Upper lobe of left lung (tissue), 6 donors: ENCODE measurements around the gene TTC7B. TPM values are rescaled to one million over a fixed set of nuclear protein-coding genes. Genes with fewer than 3 reads are reported as not detected.

Experiments
- ATAC-seq, 2 donors: fragments of 200-7000 bp; cut with Tn5 transposase; one replicate each; pipeline ENCODE4 v1.9.1; 2022; ENCODE audit warnings: mild to moderate bottlenecking in 2 of 2, moderate library complexity in 2 of 2; ENCODE audit not compliant: low FRiP score in 2 of 2
- DNase-seq, 2 donors: peaks; one replicate each; pipeline ENCODE4 v3.0.0-alpha.2; 2019 to 2020
- H3K27ac ChIP-seq, 4 donors: fragments of 200-600 bp; sonication (generic); one replicate each; pipeline ENCODE4 v1.5.1; 2016 to 2019
- H3K27me3 ChIP-seq, 4 donors: fragments of 200-600 bp; sonication (generic); one replicate each; pipeline ENCODE4 v1.5.1; 2017 to 2019
- H3K36me3 ChIP-seq, 4 donors: fragments of 200-600 bp; sonication (generic); one replicate each; pipeline ENCODE4 v1.5.1; 2016 to 2019
- H3K4me1 ChIP-seq, 4 donors: fragments of 200-600 bp; sonication (generic); one replicate each; pipeline ENCODE4 v1.5.1; 2018 to 2019
- H3K4me3 ChIP-seq, 4 donors: fragments of 200-600 bp; sonication (generic); one replicate each; pipeline ENCODE4 v1.5.1; 2017 to 2019; ENCODE audit warnings: mild to moderate bottlenecking in 2 of 4, moderate library complexity in 1 of 4
- H3K9me3 ChIP-seq, 4 donors: fragments of 200-600 bp; sonication (generic); one replicate each; pipeline ENCODE4 v1.5.1; 2018 to 2019
- CTCF ChIP-seq, 6 experiments: fragments of 450-650 bp in 4 of 6; fragments of 200-600 bp in 2 of 6; sonication (generic) in 2 of 6; IDR thresholded peaks; one replicate each; pipeline ENCODE4 v1.5.1; 2016 to 2019; ENCODE audit warnings: antibody characterized with exemption in 6 of 6
- EP300 ChIP-seq, 4 donors: sonication (generic); formaldehyde crosslinking; IDR thresholded peaks; one replicate each; pipeline ENCODE4 v1.5.1; 2017; ENCODE audit warnings: antibody characterized with exemption in 4 of 4, control low read depth in 2 of 4
- POLR2A ChIP-seq, 4 donors: fragments of 450-650 bp; IDR thresholded peaks; one replicate each; pipeline ENCODE4 v1.5.1; 2016 to 2017; ENCODE audit warnings: antibody characterized with exemption in 4 of 4, mild to moderate bottlenecking in 2 of 4
- POLR2AphosphoS5 ChIP-seq, 2 donors: sonication (generic); formaldehyde crosslinking; IDR thresholded peaks; one replicate each; pipeline ENCODE4 v1.5.1; 2017; ENCODE audit warnings: antibody characterized with exemption in 2 of 2
- WGBS, 2 donors: methylation state at CpG; one replicate each; pipeline ENCODE4 v1.1.5; 2017 to 2018; 5-methylcytosine and 5-hydroxymethylcytosine counted together
- total RNA-seq, 6 donors: library from RNA; depleted of rRNA in 4 of 6; stranded (reverse); fragments of >200 nt in 4 of 6; gene quantifications; one replicate each; pipeline versions ENCODE4 v1.1.0 to v1.2.1, GENCODE V29; 2016 to 2021
- donor health status: DM: no; HTN: no; CAD: no; lungs with moderate emphysema.
- donor health status: DM: no; HTN: yes; CAD: no; lungs with severe emphysema.

The TTC7B gene
- total RNA-seq, 6 donors from 2014 or later = 13.5 to 87.3 (median 37.5) TPM

GRCh38 chr14:90810806-90811205, 5.4 kb downstream of the TTC7B start:
- Histone ChIP-seq H3K4me3 (no peak overlapping the region), H3K4me1 (peaks cover 11 to 36% (median 17%) of the 10 kb centered on the region in 4 donors), H3K36me3 (no peaks in the 10 kb centered on the region), H3K9me3 (no peaks in the 10 kb centered on the region), H3K27ac (no peak overlapping the region), H3K27me3 (no peaks in the 10 kb centered on the region)
- ATAC-seq (no peak), DNase-seq (no peak)
- TF ChIP-seq POLR2A (IDR thresholded peaks at IDR 0.05) (no peak), POLR2AphosphoS5 (IDR thresholded peaks at IDR 0.05) (no peak), CTCF (IDR thresholded peaks at IDR 0.05) (no peak), EP300 (IDR thresholded peaks at IDR 0.05) (no peak)
- WGBS, 2 donors = 74 to 78% methylated on average over 5 of the region's 5 CpGs

- TF ChIP-seq EP300 (IDR thresholded peaks at IDR 0.05) = no peak
- TF ChIP-seq POLR2A (IDR thresholded peaks at IDR 0.05) = no peak
- TF ChIP-seq POLR2AphosphoS5 (IDR thresholded peaks at IDR 0.05) = no peak
- TF ChIP-seq CTCF (IDR thresholded peaks at IDR 0.05) = no peak
- no peak overlapping the region for H3K4me3 ChIP-seq
- H3K27ac ChIP-seq = no peak overlapping the region
- H3K36me3 ChIP-seq = no peaks in the 10 kb centered on the region
- no peak for ATAC-seq
- no peaks in the 10 kb centered on the region for H3K27me3 ChIP-seq
- H3K4me1 ChIP-seq = peaks cover 2 to 32% (median 14%) of the 10 kb centered on the region in 4 donors
- 93 to 95% methylated on average over 7 of the region's 7 CpGs for WGBS, 2 donors
- H3K9me3 ChIP-seq = no peaks in the 10 kb centered on the region
- no peak for DNase-seq
Measured at GRCh38 chr14:90809530-90810312, 6.5 kb downstream of the TTC7B start.

- 87 to 88% methylated on average over 11 to 15 of the region's 15 CpGs for WGBS, 2 donors
Measured at GRCh38 chr14:90808759-90809529, 7.3 kb downstream of the TTC7B start.

GRCh38 chr14:90807060-90807459, 9.2 kb downstream of the TTC7B start:
- Histone ChIP-seq H3K4me1 (peaks cover 13 to 37% (median 16%) of the 10 kb centered on the region in 4 donors), H3K27ac (no peak overlapping the region), H3K9me3 (no peaks in the 10 kb centered on the region), H3K27me3 (no peaks in the 10 kb centered on the region), H3K4me3 (no peak overlapping the region), H3K36me3 (no peaks in the 10 kb centered on the region)
- WGBS, 2 donors = 64 to 85% methylated on average over 2 to 6 of the region's 6 CpGs
- TF ChIP-seq CTCF (IDR thresholded peaks at IDR 0.05) (no peak), POLR2AphosphoS5 (IDR thresholded peaks at IDR 0.05) (no peak), EP300 (IDR thresholded peaks at IDR 0.05) (no peak), POLR2A (IDR thresholded peaks at IDR 0.05) (no peak)
- ATAC-seq (no peak), DNase-seq (no peak)

More at GRCh38 chr14:90808759-90809529, 7.3 kb downstream of the TTC7B start:
- no peaks in the 10 kb centered on the region for H3K9me3 ChIP-seq
- ATAC-seq = no peak
- TF ChIP-seq POLR2A (IDR thresholded peaks at IDR 0.05) (no peak), POLR2AphosphoS5 (IDR thresholded peaks at IDR 0.05) (no peak), EP300 (IDR thresholded peaks at IDR 0.05) (no peak), CTCF (IDR thresholded peaks at IDR 0.05) (no peak)
- no peak overlapping the region for H3K4me3 ChIP-seq
- no peaks in the 10 kb centered on the region for H3K36me3 ChIP-seq
- no peak for DNase-seq
- peaks cover 9 to 33% (median 17%) of the 10 kb centered on the region in 4 donors for H3K4me1 ChIP-seq
- no peak overlapping the region for H3K27ac ChIP-seq
- no peaks in the 10 kb centered on the region for H3K27me3 ChIP-seq
